ENCODE results near the gene LSM10.

DNA sequence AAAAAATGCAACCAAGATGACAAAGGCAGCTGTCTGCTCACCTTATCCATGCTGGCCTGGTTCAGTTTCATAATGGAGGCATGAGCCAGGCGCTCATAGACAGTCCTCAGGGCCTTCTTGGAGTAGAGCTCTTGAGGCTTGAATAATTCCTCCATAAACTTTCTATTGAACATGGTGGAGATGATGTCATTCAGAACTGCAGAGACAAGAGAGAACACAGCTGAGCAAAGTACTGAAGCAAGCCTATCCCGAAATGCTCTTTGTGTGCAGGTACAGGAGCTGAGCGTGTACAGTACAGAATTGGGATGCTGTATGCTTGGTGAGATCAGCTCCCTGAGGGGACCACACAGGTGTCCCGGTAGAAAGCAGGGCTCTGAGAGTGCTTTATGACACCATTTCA, 41.0 kb upstream of the LSM10 start:
- TF ChIP-seq ELF4 (IDR thresholded peaks at IDR 0.05) (no peak), BHLHE40 (IDR thresholded peaks at IDR 0.05; ENCODE audit: borderline replicate concordance) (no peak), NFRKB (IDR thresholded peaks at IDR 0.05) (no peak), L3MBTL2 (conservative IDR thresholded peaks at IDR 0.05) (no peak), SP1 (IDR thresholded peaks at IDR 0.05) (no peak), ZNF384 (IDR thresholded peaks at IDR 0.05) (no peak)
- TF ChIP-seq, protein P1, sequence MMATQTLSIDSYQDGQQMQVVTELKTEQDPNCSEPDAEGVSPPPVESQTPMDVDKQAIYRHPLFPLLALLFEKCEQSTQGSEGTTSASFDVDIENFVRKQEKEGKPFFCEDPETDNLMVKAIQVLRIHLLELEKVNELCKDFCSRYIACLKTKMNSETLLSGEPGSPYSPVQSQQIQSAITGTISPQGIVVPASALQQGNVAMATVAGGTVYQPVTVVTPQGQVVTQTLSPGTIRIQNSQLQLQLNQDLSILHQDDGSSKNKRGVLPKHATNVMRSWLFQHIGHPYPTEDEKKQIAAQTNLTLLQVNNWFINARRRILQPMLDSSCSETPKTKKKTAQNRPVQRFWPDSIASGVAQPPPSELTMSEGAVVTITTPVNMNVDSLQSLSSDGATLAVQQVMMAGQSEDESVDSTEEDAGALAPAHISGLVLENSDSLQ (IDR thresholded peaks at IDR 0.05): no peak

Measured in HEK293T (cell line).